Heart right ventricle (tissue), 16 donors: ENCODE measurements around the gene KSR1. TPM values are rescaled to one million over a fixed set of nuclear protein-coding genes. Genes with fewer than 3 reads are reported as not detected.

Experiments
- ATAC-seq, 8 donors: fragments of 200-7000 bp; cut with Tn5 transposase; one replicate each; pipeline ENCODE4 v1.9.1; 2020; ENCODE audit warnings: mild to moderate bottlenecking in 8 of 8, moderate library complexity in 8 of 8, moderate number of reproducible peaks in 1 of 8
- DNase-seq, 2 donors: peaks; one replicate each; pipeline ENCODE4 v3.0.0-alpha.2; 2020
- H3K27ac ChIP-seq, 10 donors: fragments of 200-600 bp; sonication (generic) in 2 of 10; one replicate each; pipeline versions ENCODE4 v1.5.0 to v1.8.0; 2020 to 2022; ENCODE audit warnings: mild to moderate bottlenecking in 3 of 10
- H3K27me3 ChIP-seq, 7 donors: fragments of 200-600 bp; one replicate each; pipeline ENCODE4 v1.8.0; 2021 to 2022; ENCODE audit warnings: mild to moderate bottlenecking in 2 of 7
- H3K36me3 ChIP-seq, 9 donors: fragments of 200-600 bp; sonication (generic) in 1 of 9; one replicate each; pipeline versions ENCODE4 v1.5.0 to v1.8.0; 2020 to 2022; ENCODE audit warnings: mild to moderate bottlenecking in 2 of 9
- H3K4me1 ChIP-seq, 9 donors: fragments of 200-600 bp; sonication (generic) in 1 of 9; one replicate each; pipeline versions ENCODE4 v1.5.0 to v1.8.0; 2020 to 2022; ENCODE audit warnings: mild to moderate bottlenecking in 4 of 9
- H3K4me3 ChIP-seq, 10 donors: fragments of 200-600 bp; sonication (generic) in 2 of 10; one replicate each; pipeline versions ENCODE4 v1.5.0 to v1.8.0; 2020 to 2022; ENCODE audit warnings: mild to moderate bottlenecking in 7 of 10, moderate library complexity in 2 of 10
- H3K9me3 ChIP-seq, 11 donors: fragments of 200-600 bp in 10 of 11; sonication (generic) in 2 of 11; one replicate each; pipeline versions ENCODE4 v1.5.0 to v1.8.0; 2013 to 2022; ENCODE audit warnings: mild to moderate bottlenecking in 2 of 11, control low read depth in 1 of 11, moderate library complexity in 1 of 11
- CTCF ChIP-seq, 9 donors: fragments of 200-600 bp; sonication (generic) in 2 of 9; IDR thresholded peaks; one replicate each; pipeline versions ENCODE4 v1.5.0 to v1.8.0; 2021 to 2022; ENCODE audit warnings: antibody characterized with exemption in 9 of 9, mild to moderate bottlenecking in 5 of 9, moderate library complexity in 1 of 9
- WGBS, 2 donors: extraction: QIAGEN DNeasy Blood & Tissue Kit; methylation state at CpG; one replicate each; pipeline ENCODE4 v1.1.7; 2013; ENCODE audit warnings: inconsistent platforms in 1 of 2; 5-methylcytosine and 5-hydroxymethylcytosine counted together
- intact Hi-C, 10 donors: fragments of 100-400 bp; cut with DNase I; formaldehyde crosslinking; loops; one replicate each; pipeline versions ENCODE4 v1.11.1 to v1.14.2; 2022
- polyA plus RNA-seq, 2 donors: library from polyadenylated mRNA; stranded (reverse); fragments of 200-250 nt; gene quantifications; one replicate each; pipeline ENCODE4 v1.2.3, GENCODE V29; 2013
- total RNA-seq, 10 donors: library from RNA; stranded (reverse); fragmentation: NEBNext Ultra II Directional in 3 of 10; extraction: Animal tissue kit (Norgen Biotek cat#: 25700) in 3 of 10; gene quantifications; one replicate each; pipeline versions ENCODE4 v1.2.1 to v1.2.4, GENCODE V29; 2021 to 2023
- donor health status: Arrhythmogenic right ventricular cardiomyopathy.
- donor health status: ischemic (EF 13 %, LVEDD 7.1; RV severe dilation, severe dysfunction).
- donor health status: healthy with polysubstance abuse.
- donor health status: DM: no; HTN: yes; CAD: no.
- donor health status: DM: no; HTN: no; CAD: no.
- donor health status: ischemic (EF 25% LVEDD 6.9; RV normal size, moderate dysfunction).
- donor health status: ischemic (EF 25% LVEDD 5.7; RV mildly dilated, moderate dysfunction).
- donor health status: healthy.
- donor health status: DM: yes; HTN: yes; CAD: no.
- donor health status: Ischemic cardiomyopathy.
- donor health status: ischemic (EF 35%, LVEDD 5.7; RV mildly dilated, moderate dysfunction).
- donor health status: nonischemic (EF 11% LVEDD 7.7; RV severe dilation, severe dysfunction).
- donor health status: DM: yes; HTN: yes; CAD: no.
- donor health status: PGD.
- donor health status: ischemic (EF 29% LVEDD 5.4; RV normal size, mild dysfunction).
- donor health status: nonischemic (EF 23%, LVEDD 6.1; RV moderate dilation, normal function).

The KSR1 gene
- total and polyA plus RNA-seq, 12 donors = 5.6 to 19.6 (median 8.6) TPM

- H3K9me3 ChIP-seq = no peaks in the 10 kb centered on the region
- peaks cover 0 to 25% (median 9%) of the 10 kb centered on the region in 9 donors for H3K4me1 ChIP-seq
- no peak overlapping the region for H3K27ac ChIP-seq
- ATAC-seq (peak in 2 of 8 donors; percentile 13 to 15), DNase-seq (no peak)
- TF ChIP-seq CTCF (IDR thresholded peaks at IDR 0.05) = peak in 2 of 9 donors; percentile 2 to 11
- peaks cover 0 to 82% (median 28%) of the 10 kb centered on the region in 9 donors for H3K36me3 ChIP-seq
- intact Hi-C loops = loop anchor here (1.0 to 10.0 kb wide), 14 partner anchors 36 to 366 kb away; partner anchors contain the start of gene KSR1 (in 1 of the 10)
- H3K4me3 ChIP-seq = no peak overlapping the region
- H3K27me3 ChIP-seq = no peaks in the 10 kb centered on the region
- 92 to 94% methylated on average over 2 of the region's 2 CpGs for WGBS, 2 donors
These were observed 147.1 kb downstream of the KSR1 start for GRCh38 chr17:27603421-27603770.

GRCh38 chr17:27603880-27604794 lies 147.9 kb downstream of the KSR1 start:
- Histone ChIP-seq H3K9me3 (no peaks in the 10 kb centered on the region), H3K4me3 (no peak overlapping the region), H3K27me3 (no peaks in the 10 kb centered on the region), H3K4me1 (peaks cover 0 to 25% (median 9%) of the 10 kb centered on the region in 9 donors), H3K36me3 (peaks cover 0 to 82% (median 28%) of the 10 kb centered on the region in 9 donors), H3K27ac (no peak overlapping the region)
- no peak for TF ChIP-seq CTCF (IDR thresholded peaks at IDR 0.05)
- intact Hi-C loops = loop anchor here (1.0 to 10.0 kb wide), 15 partner anchors 37 to 367 kb away; partner anchors contain the start of gene KSR1 (in 1 of the 10)
- DNase-seq = no peak
- ATAC-seq = no peak
- 96 to 97% methylated on average over 22 of the region's 22 CpGs for WGBS, 2 donors

- Histone ChIP-seq H3K4me1 (peaks cover 0 to 28% (median 9%) of the 10 kb centered on the region in 9 donors), H3K4me3 (no peak overlapping the region), H3K9me3 (no peaks in the 10 kb centered on the region), H3K36me3 (peaks cover 0 to 91% (median 28%) of the 10 kb centered on the region in 9 donors), H3K27ac (no peak overlapping the region), H3K27me3 (no peaks in the 10 kb centered on the region)
- intact Hi-C loops = loop anchor here in 6 of 10 donors (2.0 to 10.0 kb wide), 6 partner anchors 42 to 279 kb away; no protein-coding TSS in a partner anchor
- 97 to 98% methylated on average over 25 of the region's 25 CpGs for WGBS, 2 donors
- DNase-seq (no peak), ATAC-seq (no peak)
- no peak for TF ChIP-seq CTCF (IDR thresholded peaks at IDR 0.05)
These were observed 149.2 kb downstream of the KSR1 start for GRCh38 chr17:27605409-27605808.

GRCh38 chr17:27607521-27608091 lies 151.4 kb downstream of the KSR1 start:
- ATAC-seq (no peak), DNase-seq (no peak)
- intact Hi-C loops = loop anchor here in 5 of 10 donors (2.0 to 10.0 kb wide), 5 partner anchors 40 to 277 kb away; no protein-coding TSS in a partner anchor
- no peak overlapping the region for H3K4me3 ChIP-seq
- no peaks in the 10 kb centered on the region for H3K27me3 ChIP-seq
- no peaks in the 10 kb centered on the region for H3K9me3 ChIP-seq
- H3K4me1 ChIP-seq = peaks cover 0 to 17% (median 3%) of the 10 kb centered on the region in 9 donors
- H3K27ac ChIP-seq = no peak overlapping the region
- peaks cover 0 to 94% (median 28%) of the 10 kb centered on the region in 9 donors for H3K36me3 ChIP-seq
- WGBS, 2 donors = 87 to 93% methylated on average over 16 of the region's 16 CpGs
- no peak for TF ChIP-seq CTCF (IDR thresholded peaks at IDR 0.05)
